Measurements from ENCODE around the gene ZWILCH. TPM values are rescaled to one million over a fixed set of nuclear protein-coding genes. Genes with fewer than 3 reads are reported as not detected.
"Not testable (repeated sequence)": the region's sequence is repeated elsewhere in the genome, so short reads cannot be mapped to it uniquely, and the experiment has no call there.

Gene ZWILCH
- total RNA-seq, 1 experiment from 2014 or later: 50.2 TPM

DNA sequence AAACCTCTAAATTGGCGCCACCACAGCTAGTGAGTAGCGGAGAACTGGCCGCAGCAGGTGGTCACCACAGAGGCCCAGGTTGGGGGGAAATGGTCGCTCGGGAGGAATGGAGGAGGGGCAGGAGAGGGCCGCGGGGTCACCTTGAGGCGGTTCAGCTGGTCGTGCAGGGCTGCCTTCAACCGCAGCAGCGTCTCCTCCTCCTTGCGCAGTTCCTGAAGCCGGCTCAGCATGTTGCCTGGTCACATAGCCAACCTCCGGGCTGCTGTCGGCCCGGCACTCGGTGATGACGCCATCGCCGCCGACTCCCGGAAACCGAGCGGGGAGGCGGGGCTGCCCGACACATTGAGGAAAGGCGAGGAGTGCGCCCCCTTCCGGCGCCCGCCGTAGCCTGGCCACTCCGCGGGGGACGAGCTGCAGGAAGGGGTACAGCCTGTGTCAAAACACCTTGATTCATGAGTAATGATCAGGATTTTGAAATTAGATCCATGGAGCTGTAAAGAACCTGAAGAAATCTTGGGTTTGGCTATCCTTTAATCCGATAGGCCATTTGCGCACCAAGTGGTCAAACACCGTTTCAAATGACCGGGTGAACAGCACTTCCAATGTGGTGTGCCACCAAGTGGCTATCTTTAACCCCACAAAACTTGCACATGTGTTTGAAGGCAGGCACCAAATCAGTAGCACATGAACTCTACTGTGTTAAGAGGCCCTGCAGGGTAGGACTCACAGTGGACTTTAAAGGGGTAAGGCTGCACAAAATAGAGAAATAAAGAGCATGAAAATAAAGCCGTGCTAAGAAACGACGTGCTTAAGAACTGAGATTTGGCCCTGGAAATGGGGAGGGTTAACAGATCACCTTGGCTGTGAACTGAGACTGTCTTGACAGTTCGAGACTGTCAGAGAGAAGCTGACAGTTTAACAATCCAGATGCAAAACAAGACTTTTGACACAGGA lies 7.3 kb upstream of the ZWILCH start, which contains the start of gene SNAPC5 (continued):
- TF ChIP-seq, protein P1, sequence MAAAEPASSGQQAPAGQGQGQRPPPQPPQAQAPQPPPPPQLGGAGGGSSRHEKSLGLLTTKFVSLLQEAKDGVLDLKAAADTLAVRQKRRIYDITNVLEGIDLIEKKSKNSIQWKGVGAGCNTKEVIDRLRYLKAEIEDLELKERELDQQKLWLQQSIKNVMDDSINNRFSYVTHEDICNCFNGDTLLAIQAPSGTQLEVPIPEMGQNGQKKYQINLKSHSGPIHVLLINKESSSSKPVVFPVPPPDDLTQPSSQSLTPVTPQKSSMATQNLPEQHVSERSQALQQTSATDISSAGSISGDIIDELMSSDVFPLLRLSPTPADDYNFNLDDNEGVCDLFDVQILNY (CRISPR knock-in tag; IDR thresholded peaks at IDR 0.05): peak; percentile 43; the same call in 1 of the 2 replicates
- TF ChIP-seq IRF2 (CRISPR knock-in tag; IDR thresholded peaks at IDR 0.05; ENCODE audit: borderline replicate concordance, low read depth) (no peak), TCF7 (CRISPR knock-in tag; IDR thresholded peaks at IDR 0.05; ENCODE audit: low read depth) (no peak), OVOL2 (CRISPR knock-in tag; IDR thresholded peaks at IDR 0.05; ENCODE audit: borderline replicate concordance) (no peak), CREM (CRISPR knock-in tag; IDR thresholded peaks at IDR 0.05) (peak; percentile 98), FOXJ3 (CRISPR knock-in tag; IDR thresholded peaks at IDR 0.05; ENCODE audit: borderline replicate concordance) (no peak), GTF2I (CRISPR knock-in tag; conservative IDR thresholded peaks at IDR 0.05) (no peak), SMAD4 (CRISPR knock-in tag; IDR thresholded peaks at IDR 0.05) (no peak), SOX15 (CRISPR knock-in tag; IDR thresholded peaks at IDR 0.05) (no peak), ZNF396 (CRISPR knock-in tag; IDR thresholded peaks at IDR 0.05; ENCODE audit: borderline replicate concordance) (no peak), ZNF138 (CRISPR knock-in tag; conservative IDR thresholded peaks at IDR 0.05) (0 out of 2 replicates have a peak, but pooled peaks have one; percentile 36)
- TF ChIP-seq, protein P2, sequence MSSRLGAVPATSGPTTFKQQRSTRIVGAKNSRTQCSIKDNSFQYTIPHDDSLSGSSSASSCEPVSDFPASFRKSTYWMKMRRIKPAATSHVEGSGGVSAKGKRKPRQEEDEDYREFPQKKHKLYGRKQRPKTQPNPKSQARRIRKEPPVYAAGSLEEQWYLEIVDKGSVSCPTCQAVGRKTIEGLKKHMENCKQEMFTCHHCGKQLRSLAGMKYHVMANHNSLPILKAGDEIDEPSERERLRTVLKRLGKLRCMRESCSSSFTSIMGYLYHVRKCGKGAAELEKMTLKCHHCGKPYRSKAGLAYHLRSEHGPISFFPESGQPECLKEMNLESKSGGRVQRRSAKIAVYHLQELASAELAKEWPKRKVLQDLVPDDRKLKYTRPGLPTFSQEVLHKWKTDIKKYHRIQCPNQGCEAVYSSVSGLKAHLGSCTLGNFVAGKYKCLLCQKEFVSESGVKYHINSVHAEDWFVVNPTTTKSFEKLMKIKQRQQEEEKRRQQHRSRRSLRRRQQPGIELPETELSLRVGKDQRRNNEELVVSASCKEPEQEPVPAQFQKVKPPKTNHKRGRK (CRISPR knock-in tag; IDR thresholded peaks at IDR 0.05; ENCODE audit: borderline replicate concordance): no peak
- TF ChIP-seq, protein P3, sequence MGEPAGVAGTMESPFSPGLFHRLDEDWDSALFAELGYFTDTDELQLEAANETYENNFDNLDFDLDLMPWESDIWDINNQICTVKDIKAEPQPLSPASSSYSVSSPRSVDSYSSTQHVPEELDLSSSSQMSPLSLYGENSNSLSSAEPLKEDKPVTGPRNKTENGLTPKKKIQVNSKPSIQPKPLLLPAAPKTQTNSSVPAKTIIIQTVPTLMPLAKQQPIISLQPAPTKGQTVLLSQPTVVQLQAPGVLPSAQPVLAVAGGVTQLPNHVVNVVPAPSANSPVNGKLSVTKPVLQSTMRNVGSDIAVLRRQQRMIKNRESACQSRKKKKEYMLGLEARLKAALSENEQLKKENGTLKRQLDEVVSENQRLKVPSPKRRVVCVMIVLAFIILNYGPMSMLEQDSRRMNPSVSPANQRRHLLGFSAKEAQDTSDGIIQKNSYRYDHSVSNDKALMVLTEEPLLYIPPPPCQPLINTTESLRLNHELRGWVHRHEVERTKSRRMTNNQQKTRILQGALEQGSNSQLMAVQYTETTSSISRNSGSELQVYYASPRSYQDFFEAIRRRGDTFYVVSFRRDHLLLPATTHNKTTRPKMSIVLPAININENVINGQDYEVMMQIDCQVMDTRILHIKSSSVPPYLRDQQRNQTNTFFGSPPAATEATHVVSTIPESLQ (CRISPR knock-in tag; IDR thresholded peaks at IDR 0.05): no peak
- TF ChIP-seq, protein P4, sequence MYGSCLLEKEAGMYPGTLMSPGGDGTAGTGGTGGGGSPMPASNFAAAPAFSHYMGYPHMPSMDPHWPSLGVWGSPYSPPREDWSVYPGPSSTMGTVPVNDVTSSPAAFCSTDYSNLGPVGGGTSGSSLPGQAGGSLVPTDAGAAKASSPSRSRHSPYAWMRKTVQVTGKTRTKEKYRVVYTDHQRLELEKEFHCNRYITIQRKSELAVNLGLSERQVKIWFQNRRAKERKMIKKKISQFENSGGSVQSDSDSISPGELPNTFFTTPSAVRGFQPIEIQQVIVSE (CRISPR knock-in tag; IDR thresholded peaks at IDR 0.05; ENCODE audit: borderline replicate concordance): no peak
- TF ChIP-seq, protein P5, sequence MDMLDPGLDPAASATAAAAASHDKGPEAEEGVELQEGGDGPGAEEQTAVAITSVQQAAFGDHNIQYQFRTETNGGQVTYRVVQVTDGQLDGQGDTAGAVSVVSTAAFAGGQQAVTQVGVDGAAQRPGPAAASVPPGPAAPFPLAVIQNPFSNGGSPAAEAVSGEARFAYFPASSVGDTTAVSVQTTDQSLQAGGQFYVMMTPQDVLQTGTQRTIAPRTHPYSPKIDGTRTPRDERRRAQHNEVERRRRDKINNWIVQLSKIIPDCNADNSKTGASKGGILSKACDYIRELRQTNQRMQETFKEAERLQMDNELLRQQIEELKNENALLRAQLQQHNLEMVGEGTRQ (CRISPR knock-in tag; IDR thresholded peaks at IDR 0.05): peak; percentile 64

DNA sequence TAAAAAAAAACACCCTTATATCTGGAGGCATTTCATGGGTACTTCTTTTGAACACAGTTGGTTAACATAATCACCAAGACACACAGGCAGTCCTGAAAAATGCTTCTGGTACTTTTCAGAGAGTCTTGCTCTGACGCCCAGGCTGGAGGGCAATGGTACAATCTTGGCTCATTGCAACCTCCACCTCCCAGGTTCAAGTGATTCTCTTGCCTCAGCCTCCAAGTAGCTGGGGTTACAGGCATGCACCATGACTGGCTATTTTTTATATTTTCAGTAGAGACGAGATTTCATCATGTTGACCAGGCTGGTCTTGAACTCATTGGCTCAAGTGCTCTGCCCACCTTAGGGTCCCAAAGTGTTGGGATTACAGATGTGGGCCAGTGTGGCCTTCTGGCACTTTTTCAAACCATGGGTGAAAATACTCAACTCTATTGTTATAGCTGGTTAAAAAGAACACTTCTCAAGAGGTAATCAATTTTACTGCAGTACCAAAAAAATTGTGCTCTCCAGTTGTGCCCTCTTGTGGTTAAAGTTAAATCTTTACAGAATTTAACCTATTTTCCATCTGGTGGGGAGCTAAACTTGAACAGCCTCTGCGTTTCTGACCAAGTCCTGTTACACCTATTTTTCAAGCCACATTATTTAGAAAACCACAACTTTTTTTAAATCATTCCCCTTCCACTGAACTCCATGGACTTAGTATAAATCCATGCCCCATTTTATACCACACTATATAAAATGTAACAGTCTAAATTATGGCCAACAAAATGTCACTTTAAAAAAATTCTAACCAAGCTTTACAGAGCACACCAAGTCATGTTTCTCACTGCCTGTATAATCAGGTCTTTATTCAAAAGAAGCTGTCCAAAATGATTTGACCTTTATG lies 6.4 kb upstream of the ZWILCH start:
- no peak for ATAC-seq
- DNase-seq (ENCODE audit: low spot score): no peak
- Mint-ChIP-seq H3K9me3 (no peaks in the 10 kb centered on the region), H3K36me3 (peaks cover 75% of the 10 kb centered on the region), H3K27ac (peak overlapping the region; percentile 99), H3K27me3 (ENCODE audit: low read depth) (no peaks in the 10 kb centered on the region), H3K4me1 (peaks cover 30% of the 10 kb centered on the region), H3K4me3 (no peak overlapping the region)
- POLR2A ChIA-PET: interaction anchor here (0.5 to 2.6 kb wide), 5 partner anchors 75 to 204 kb away, joined by 3 to 7 read pairs (median 5); partner anchors contain the start of gene MAP2K1
- CTCF ChIA-PET: interaction anchor here (0.6 to 4.2 kb wide), 19 partner anchors 9 to 1773 kb away, joined by 3 to 50 read pairs (median 4); partner anchors contain the start of gene MAP2K1
- TF ChIP-seq, protein P6, sequence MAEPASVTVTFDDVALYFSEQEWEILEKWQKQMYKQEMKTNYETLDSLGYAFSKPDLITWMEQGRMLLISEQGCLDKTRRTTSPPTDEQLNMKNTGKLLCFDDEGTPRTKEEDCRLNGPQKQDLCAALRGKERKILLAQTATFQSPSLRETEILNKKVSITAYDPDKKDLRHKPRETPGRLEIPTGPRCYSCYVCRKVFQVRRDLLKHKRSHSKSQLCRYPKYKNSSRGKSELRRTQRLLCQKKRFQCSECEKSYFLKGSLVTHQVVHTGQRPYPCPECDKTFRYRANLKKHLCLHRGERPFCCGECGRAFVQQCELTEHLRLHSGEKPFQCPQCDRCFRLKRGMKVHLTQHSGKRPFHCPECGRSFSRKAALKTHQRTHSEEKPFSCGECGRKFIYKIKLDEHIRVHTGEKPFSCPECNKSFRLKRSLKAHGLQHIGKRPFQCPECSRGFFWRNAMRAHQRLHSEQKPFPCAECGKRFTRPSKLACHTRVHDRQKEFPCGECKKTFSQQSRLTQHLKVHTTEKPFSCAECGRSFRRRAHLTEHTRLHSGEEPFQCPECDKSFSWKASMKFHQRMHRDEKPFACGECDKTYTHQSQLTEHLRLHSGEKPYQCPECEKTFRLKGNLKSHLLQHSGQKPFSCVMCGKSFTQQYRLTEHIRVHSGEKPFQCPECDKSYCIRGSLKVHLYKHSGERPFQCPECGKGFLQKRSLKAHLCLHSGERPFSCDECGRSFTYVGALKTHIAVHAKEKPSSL (CRISPR knock-in tag; conservative IDR thresholded peaks at IDR 0.05): peak; percentile 18; the same call in 1 of the 2 replicates
- TF ChIP-seq ZNF671 (CRISPR knock-in tag; IDR thresholded peaks at IDR 0.05): peak; percentile 76; the same call in 1 of the 2 replicates
- no peak for TF ChIP-seq ZNF396 (CRISPR knock-in tag; IDR thresholded peaks at IDR 0.05; ENCODE audit: borderline replicate concordance)
- 0 out of 2 replicates have a peak, but pooled peaks have one; percentile 31 for TF ChIP-seq MYBL2 (CRISPR knock-in tag; IDR thresholded peaks at IDR 0.05)
- no peak for TF ChIP-seq ZNF121 (CRISPR knock-in tag; IDR thresholded peaks at IDR 0.05)
- no peak for TF ChIP-seq TP53 (CRISPR knock-in tag; IDR thresholded peaks at IDR 0.05)

DNA sequence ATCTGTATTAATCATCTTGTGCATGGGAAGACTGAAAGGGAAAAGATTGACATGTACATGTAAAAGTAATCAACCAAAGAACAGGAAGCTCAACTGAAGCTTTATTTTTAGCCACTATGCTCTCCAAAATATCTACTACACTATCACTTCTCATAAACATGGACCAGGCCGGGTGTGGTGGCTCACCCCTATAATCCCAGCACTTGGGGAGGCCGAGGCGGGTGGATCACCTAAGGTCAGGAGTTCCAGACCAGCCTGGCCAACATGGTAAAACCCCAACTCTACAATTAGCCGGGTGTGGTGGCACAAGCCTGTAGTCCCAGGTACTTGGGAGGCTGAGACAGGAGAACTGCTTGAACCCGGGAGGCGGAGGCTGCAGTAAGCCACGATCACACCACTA lies 4.8 kb upstream of the ZWILCH start:
- Mint-ChIP-seq H3K27ac (peak overlapping the region; percentile 84), H3K4me3 (peak overlapping the region; percentile 6; the same call in 1 of the 2 replicates), H3K36me3 (peaks cover 73% of the 10 kb centered on the region), H3K4me1 (peaks cover 31% of the 10 kb centered on the region)
- CTCF ChIA-PET: interaction anchor here (4.2 kb wide), 1 partner anchor 97 kb away, joined by 50 read pairs; no protein-coding TSS in a partner anchor
- DNase-seq (ENCODE audit: low spot score); ATAC-seq; H3K9me3 Mint-ChIP-seq; H3K27me3 Mint-ChIP-seq (ENCODE audit: low read depth); POLR2A ChIA-PET: not testable (repeated sequence)

Measured in WTC11 (cell line).